K562 (cell line): ENCODE measurements around the gene RIN3. TPM values are rescaled to one million over a fixed set of nuclear protein-coding genes. Genes with fewer than 3 reads are reported as not detected.

Experiments
- ATAC-seq: fragments of 200-7000 bp; cut with Tn5 transposase; 3 replicates; pipeline ENCODE4 v1.9.1; 2020; ENCODE audit warnings: moderate library complexity
- BruUV-seq: library from RNA; stranded (reverse); fragments of 400-500 nt; replicated peaks from 2 replicates; lab custom pipeline; 2021; lab: Mats Ljungman, UMichigan
- CTCF ChIA-PET: fragments of 300-600 bp; formaldehyde crosslinking; extraction: SDS; loops from one replicate; lab custom pipeline; 2021; ENCODE audit warnings: low intra/inter-chr PET ratio; lab: Yijun Ruan, JAX
- POLR2A ChIA-PET: fragments of 300-600, 350-650 bp; sonication (Branson Sonifier 250); formaldehyde crosslinking; extraction: SDS; loops from one replicate; lab custom pipeline; 2021; ENCODE audit warnings: antibody characterized with exemption, inconsistent platforms; lab: Yijun Ruan, JAX
- DNase-seq, 4 experiments: peaks; one replicate each; pipeline versions ENCODE4 v3.0.0 to v3.0.0-alpha.2; 2011 to 2018; ENCODE audit warnings: low spot score in 3 of 4, mixed read lengths in 3 of 4; ENCODE audit errors: extremely low read depth in 1 of 4
- FAIRE-seq: peaks from 2 replicates; lab custom pipeline; 2011; peaks lifted over from hg19 to GRCh38; lab: Jason Lieb, UNC
- H2AFZ ChIP-seq: 2 replicates; pipeline ENCODE4 v1.6.0; 2011; ENCODE audit warnings: low read depth, low read length, control low read depth, inconsistent platforms
- H3K27ac ChIP-seq: fragments of 200-600 bp; 3 replicates; pipeline ENCODE4 v1.8.0; 2011; ENCODE audit warnings: low read depth, mild to moderate bottlenecking, control low read depth, inconsistent platforms, low read length, moderate library complexity, mixed read lengths; ENCODE audit errors: extremely low read depth
- H3K27me3 ChIP-seq, 2 experiments: fragments of 300-600 bp in 1 of 2; 2 replicates in 1 of 2; 3 replicates in 1 of 2; pipeline versions ENCODE4 v1.6.0 to v1.8.0; 2011; ENCODE audit warnings: inconsistent platforms in 2 of 2, low read length in 2 of 2, mild to moderate bottlenecking in 1 of 2, mixed read lengths in 1 of 2, moderate library complexity in 1 of 2; ENCODE audit not compliant: control insufficient read depth in 2 of 2, insufficient read depth in 2 of 2
- H3K36me3 ChIP-seq: fragments of 300-600 bp; 3 replicates; pipeline ENCODE4 v1.8.0; 2011; ENCODE audit warnings: mild to moderate bottlenecking, low read length, inconsistent platforms; ENCODE audit not compliant: control insufficient read depth, insufficient read depth
- H3K4me1 ChIP-seq, 2 experiments: fragments of 200-600 bp in 1 of 2; replicated peaks in 1 of 2; 2 replicates in 1 of 2; 3 replicates in 1 of 2; pipeline versions ENCODE4 v1.5.1 to v1.8.0; 2011; ENCODE audit warnings: inconsistent platforms in 2 of 2, low read length in 2 of 2, mild to moderate bottlenecking in 1 of 2, mixed read lengths in 1 of 2, moderate library complexity in 1 of 2; ENCODE audit not compliant: control insufficient read depth in 2 of 2, insufficient read depth in 2 of 2
- H3K4me2 ChIP-seq: 2 replicates; pipeline ENCODE4 v1.6.1; 2011; ENCODE audit warnings: low read length, control low read depth, inconsistent platforms, mixed read lengths; ENCODE audit not compliant: insufficient read depth
- H3K4me3 ChIP-seq: fragments of 200-600 bp; sonication (generic), shearing (Covaris generic); 2 replicates; pipeline ENCODE4 v1.5.1; 2016; ENCODE audit warnings: control low read depth, inconsistent platforms
- H3K79me2 ChIP-seq: fragments of 200-600 bp; 3 replicates; pipeline ENCODE4 v1.8.0; 2011; ENCODE audit warnings: low read length, inconsistent platforms; ENCODE audit not compliant: control insufficient read depth, insufficient read depth
- H3K9ac ChIP-seq, 2 experiments: 2 replicates each; pipeline versions ENCODE4 v1.6.0 to v1.6.1; 2011; ENCODE audit warnings: low read depth in 2 of 2, low read length in 2 of 2, control low read depth in 1 of 2, inconsistent platforms in 1 of 2, mild to moderate bottlenecking in 1 of 2, mixed read lengths in 1 of 2; ENCODE audit not compliant: insufficient read depth in 1 of 2
- H3K9me1 ChIP-seq: one replicate; pipeline ENCODE4 v1.6.0; 2011; ENCODE audit warnings: inconsistent platforms, mild to moderate bottlenecking, low read length, moderate library complexity; ENCODE audit not compliant: control insufficient read depth, insufficient read depth
- H3K9me3 ChIP-seq: replicated peaks from 2 replicates; pipeline ENCODE4 v1.5.1; 2011; ENCODE audit warnings: low read depth, low read length, inconsistent platforms; ENCODE audit not compliant: control insufficient read depth, insufficient read depth
- H4K20me1 ChIP-seq: replicated peaks from 2 replicates; pipeline ENCODE4 v1.6.1; 2011; ENCODE audit warnings: low read length, inconsistent platforms, mixed read lengths; ENCODE audit not compliant: control insufficient read depth, insufficient read depth
- ADNP ChIP-seq: fragments of 200-800 bp; sonication (Bioruptor generic); IDR thresholded peaks from 2 replicates; pipeline ENCODE4 v1.6.1; 2016; ENCODE audit warnings: missing genetic modification characterization, missing compliant biosample characterization
- CAMTA2 ChIP-seq: fragments of 250-450 bp; sonication (Bioruptor Pico); conservative IDR thresholded peaks from 2 replicates; pipeline ENCODE4 v1.5.1; 2022
- E2F3 ChIP-seq: fragments of 250-450 bp; sonication (Bioruptor Pico); IDR thresholded peaks from 2 replicates; pipeline ENCODE4 v1.4.0; 2020; ENCODE audit warnings: mild to moderate bottlenecking
- FOXK2 ChIP-seq, 2 experiments: fragments of 450-650 bp; IDR thresholded peaks in 1 of 2; conservative IDR thresholded peaks in 1 of 2; 2 replicates each; pipeline ENCODE4 v1.6.1; 2016; ENCODE audit warnings: low read depth in 2 of 2, mild to moderate bottlenecking in 1 of 2
- KLF1 ChIP-seq: fragments of 450-650 bp; IDR thresholded peaks from 2 replicates; pipeline ENCODE4 v1.6.1; 2016; ENCODE audit warnings: missing genetic modification characterization, missing compliant biosample characterization
- SMARCC2 ChIP-seq: fragments of 450-650 bp; IDR thresholded peaks from 2 replicates; pipeline ENCODE4 v1.6.1; 2017; ENCODE audit warnings: antibody characterized with exemption, moderate library complexity, mild to moderate bottlenecking, low read depth
- TAF15 ChIP-seq: fragments of 200-400 bp; formaldehyde crosslinking; IDR thresholded peaks from 2 replicates; pipeline ENCODE4 v1.6.1; 2017; ENCODE audit warnings: mild to moderate bottlenecking, low read depth, low read length, moderate library complexity
- TGIF2 ChIP-seq: sonication (generic); formaldehyde crosslinking; IDR thresholded peaks from 2 replicates; pipeline ENCODE4 v1.8.1; 2022; ENCODE audit warnings: mild to moderate bottlenecking, missing genetic modification reagents, moderate library complexity
- ZEB2 ChIP-seq: fragments of 450-650 bp; IDR thresholded peaks from 2 replicates; pipeline ENCODE4 v1.6.1; 2016
- WGBS: fragments of 100-300 bp; shearing (Covaris generic); methylation state at CpG from one replicate; pipeline ENCODE4 v1.1.6; 2016; ENCODE audit warnings: low coverage, mixed read lengths; ENCODE audit not compliant: insufficient coverage; ENCODE audit errors: missing lambda C conversion rate; 5-methylcytosine and 5-hydroxymethylcytosine counted together
- in situ Hi-C: fragments of 300-500 bp; cut with MboI; formaldehyde crosslinking; loops from 4 replicates; pipeline ENCODE4 v1.15.0; 2018; ENCODE audit warnings: inconsistent platforms, mixed read lengths
- intact Hi-C: fragments of 100-400 bp; cut with micrococcal nuclease; formaldehyde crosslinking; loops from 2 replicates; pipeline ENCODE4 v1.14.2; 2022
- polyA plus RNA-seq, 8 experiments: library from polyadenylated mRNA; depleted of rRNA in 4 of 8; stranded (reverse) in 5 of 8; unstranded in 3 of 8; fragments of >200 nt; fragmentation: Nextera tagmentation in 2 of 8; fragmentation: Illumina TruSeq in 1 of 8; extraction: Ambion mirVana in 2 of 8; extraction: Trizol in 1 of 8; gene quantifications; 2 replicates each; pipeline versions ENCODE4 v1.2.1 to v1.2.3, GENCODE V29; 2011 to 2014; ENCODE audit warnings: inconsistent platforms in 1 of 8, missing spikeins in 1 of 8
- total RNA-seq, 7 experiments: library from RNA; depleted of rRNA in 6 of 7; stranded (reverse); fragments of >200 nt in 6 of 7; fragmentation: Illumina TruSeq in 2 of 7; extraction: Trizol in 2 of 7; gene quantifications; 2 replicates each; pipeline versions ENCODE4 v1.2.1 to v1.2.3, GENCODE V29; 2011 to 2021; ENCODE audit warnings: low replicate concordance in 1 of 7
- TF ChIP-seq, protein P1 (sequence below): sonication (generic); formaldehyde crosslinking; IDR thresholded peaks from 2 replicates; pipeline ENCODE4 v1.9.0; 2022; ENCODE audit warnings: mild to moderate bottlenecking, missing genetic modification reagents
- TF ChIP-seq, protein P2 (sequence below), 2 experiments: fragments of 450-650 bp; IDR thresholded peaks; 2 replicates each; pipeline ENCODE4 v1.6.1; 2018; ENCODE audit warnings: mild to moderate bottlenecking in 2 of 2, low read depth in 1 of 2; ENCODE audit not compliant: partially characterized antibody in 2 of 2

RIN3 gene
- total and polyA plus RNA-seq, 9 of the 15 experiments (the other 6 are each of a cell fraction or from before 2014, with no cell fraction given), result 0.01 to 0.49 (median 0.08) TPM; not detected in 5

DNA sequence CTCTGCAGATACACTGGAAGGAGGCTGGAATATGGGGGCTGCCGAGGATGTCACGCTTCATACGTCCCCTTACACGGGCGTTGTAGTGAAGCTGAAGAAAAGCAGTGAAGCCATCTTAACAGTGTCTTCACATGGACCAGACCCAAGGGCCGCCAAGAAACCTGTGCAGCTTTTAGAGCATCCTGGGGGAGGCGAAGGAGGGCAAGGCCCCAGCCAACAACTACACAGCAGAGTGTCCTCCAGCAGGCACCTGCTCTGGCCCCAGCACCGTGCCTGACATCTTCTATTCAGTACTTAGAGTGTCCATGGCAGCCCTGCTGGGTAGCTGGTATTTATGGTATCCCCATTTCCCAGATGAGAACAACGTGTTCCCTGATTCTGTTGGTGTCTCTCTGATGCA lies 48.9 kb upstream of the RIN3 start:
- H3K4me2 ChIP-seq, result no peak overlapping the region
- H3K9me1 ChIP-seq, result no peaks in the 10 kb centered on the region
- no peak overlapping the region for H3K4me3 ChIP-seq
- H3K36me3 ChIP-seq, result no peaks in the 10 kb centered on the region
- no TSS peak for BruUV-seq
- ChIA-PET CTCF (no interaction called here), POLR2A (no interaction called here)
- H3K4me1 ChIP-seq, result no peaks in the 10 kb centered on the region
- TF ChIP-seq SMARCC2, result no peak
- no peak for TF ChIP-seq FOXK2 (conservative IDR thresholded peaks at IDR 0.05 in 1 of 2, IDR thresholded peaks at IDR 0.05 in 1 of 2; ENCODE audit: low read depth in 2 of 2)
- TF ChIP-seq TAF15, result no peak
- TF ChIP-seq ZEB2, result no peak
- no peak for TF ChIP-seq TGIF2 (CRISPR knock-in tag)
- no peak overlapping the region for H3K27ac ChIP-seq
- H3K79me2 ChIP-seq, result no peaks in the 10 kb centered on the region
- intact Hi-C loops (no loop called here), in situ Hi-C loops (no loop called here)
- H3K27me3 ChIP-seq, result peaks cover 5 to 29% of the 10 kb centered on the region in 2 experiments; a peak in 3 of 5 replicates
- H3K9me3 ChIP-seq, result no peaks in the 10 kb centered on the region
- FAIRE-seq (no peak), DNase-seq (no peak), ATAC-seq (no peak)
- no peaks in the 10 kb centered on the region for H4K20me1 ChIP-seq
- H2AFZ ChIP-seq, result no peak overlapping the region
- no peak overlapping the region for H3K9ac ChIP-seq
- 0% methylated on average over 4 of the region's 9 CpGs for WGBS

- no peaks in the 10 kb centered on the region for H3K4me1 ChIP-seq
- H3K36me3 ChIP-seq, result no peaks in the 10 kb centered on the region
- no peak overlapping the region for H3K4me2 ChIP-seq
- WGBS, result 4% methylated on average over 5 of the region's 13 CpGs
- FAIRE-seq (no peak), DNase-seq (no peak), ATAC-seq (no peak)
- BruUV-seq, result no TSS peak
- intact Hi-C loops, result no loop called here
- no peak overlapping the region for H3K9ac ChIP-seq
- no peaks in the 10 kb centered on the region for H3K9me3 ChIP-seq
- no peak overlapping the region for H3K27ac ChIP-seq
- ChIA-PET CTCF (no interaction called here), POLR2A (interaction anchor here (0.6 kb wide), 1 partner anchor 159 kb away, joined by 3 read pairs; no protein-coding TSS in a partner anchor)
- in situ Hi-C loops, result no loop called here
- peaks cover 5 to 21% of the 10 kb centered on the region in 2 experiments; a peak in 3 of 5 replicates for H3K27me3 ChIP-seq
- no peaks in the 10 kb centered on the region for H4K20me1 ChIP-seq
- no peaks in the 10 kb centered on the region for H3K9me1 ChIP-seq
- no peak overlapping the region for H3K4me3 ChIP-seq
- no peak overlapping the region for H2AFZ ChIP-seq
- no peaks in the 10 kb centered on the region for H3K79me2 ChIP-seq
- TF ChIP-seq, protein P1, sequence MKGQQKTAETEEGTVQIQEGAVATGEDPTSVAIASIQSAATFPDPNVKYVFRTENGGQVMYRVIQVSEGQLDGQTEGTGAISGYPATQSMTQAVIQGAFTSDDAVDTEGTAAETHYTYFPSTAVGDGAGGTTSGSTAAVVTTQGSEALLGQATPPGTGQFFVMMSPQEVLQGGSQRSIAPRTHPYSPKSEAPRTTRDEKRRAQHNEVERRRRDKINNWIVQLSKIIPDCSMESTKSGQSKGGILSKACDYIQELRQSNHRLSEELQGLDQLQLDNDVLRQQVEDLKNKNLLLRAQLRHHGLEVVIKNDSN (CRISPR knock-in tag), result no peak
- TF ChIP-seq KLF1 (tag) (no peak), CAMTA2 (CRISPR knock-in tag) (no peak), E2F3 (CRISPR knock-in tag) (no peak), ADNP (tag) (no peak)
- TF ChIP-seq, protein P2, sequence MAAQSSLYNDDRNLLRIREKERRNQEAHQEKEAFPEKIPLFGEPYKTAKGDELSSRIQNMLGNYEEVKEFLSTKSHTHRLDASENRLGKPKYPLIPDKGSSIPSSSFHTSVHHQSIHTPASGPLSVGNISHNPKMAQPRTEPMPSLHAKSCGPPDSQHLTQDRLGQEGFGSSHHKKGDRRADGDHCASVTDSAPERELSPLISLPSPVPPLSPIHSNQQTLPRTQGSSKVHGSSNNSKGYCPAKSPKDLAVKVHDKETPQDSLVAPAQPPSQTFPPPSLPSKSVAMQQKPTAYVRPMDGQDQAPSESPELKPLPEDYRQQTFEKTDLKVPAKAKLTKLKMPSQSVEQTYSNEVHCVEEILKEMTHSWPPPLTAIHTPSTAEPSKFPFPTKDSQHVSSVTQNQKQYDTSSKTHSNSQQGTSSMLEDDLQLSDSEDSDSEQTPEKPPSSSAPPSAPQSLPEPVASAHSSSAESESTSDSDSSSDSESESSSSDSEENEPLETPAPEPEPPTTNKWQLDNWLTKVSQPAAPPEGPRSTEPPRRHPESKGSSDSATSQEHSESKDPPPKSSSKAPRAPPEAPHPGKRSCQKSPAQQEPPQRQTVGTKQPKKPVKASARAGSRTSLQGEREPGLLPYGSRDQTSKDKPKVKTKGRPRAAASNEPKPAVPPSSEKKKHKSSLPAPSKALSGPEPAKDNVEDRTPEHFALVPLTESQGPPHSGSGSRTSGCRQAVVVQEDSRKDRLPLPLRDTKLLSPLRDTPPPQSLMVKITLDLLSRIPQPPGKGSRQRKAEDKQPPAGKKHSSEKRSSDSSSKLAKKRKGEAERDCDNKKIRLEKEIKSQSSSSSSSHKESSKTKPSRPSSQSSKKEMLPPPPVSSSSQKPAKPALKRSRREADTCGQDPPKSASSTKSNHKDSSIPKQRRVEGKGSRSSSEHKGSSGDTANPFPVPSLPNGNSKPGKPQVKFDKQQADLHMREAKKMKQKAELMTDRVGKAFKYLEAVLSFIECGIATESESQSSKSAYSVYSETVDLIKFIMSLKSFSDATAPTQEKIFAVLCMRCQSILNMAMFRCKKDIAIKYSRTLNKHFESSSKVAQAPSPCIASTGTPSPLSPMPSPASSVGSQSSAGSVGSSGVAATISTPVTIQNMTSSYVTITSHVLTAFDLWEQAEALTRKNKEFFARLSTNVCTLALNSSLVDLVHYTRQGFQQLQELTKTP (IDR thresholded peaks at IDR 0.05; ENCODE audit: low read depth in 1 of 2, partially characterized antibody in 2 of 2), result no peak
Observed at GRCh38 chr14:92465353-92466055, 48.1 kb upstream of the RIN3 start.
